Measurements from ENCODE around the gene ACTR6.
"Not testable (repeated sequence)": the region's sequence is repeated elsewhere in the genome, so short reads cannot be mapped to it uniquely, and the experiment has no call there.

ACTR6 gene

GRCh38 chr12:100185361-100185894 lies 15.2 kb upstream of the ACTR6 start:
- DNase-seq, result no peak

GRCh38 chr12:100186071-100186470 lies 14.5 kb upstream of the ACTR6 start:
- DNase-seq, result no peak

- no peak for DNase-seq
Measured at GRCh38 chr12:100187068-100187467, 13.5 kb upstream of the ACTR6 start.

GRCh38 chr12:100187857-100188519 lies 12.6 kb upstream of the ACTR6 start:
- DNase-seq, result no peak

GRCh38 chr12:100188888-100189635 lies 11.6 kb upstream of the ACTR6 start:
- not testable (repeated sequence) for DNase-seq

- no peak for DNase-seq
Measured at GRCh38 chr12:100189636-100190394, 10.8 kb upstream of the ACTR6 start.

- no peak for DNase-seq
Measured at GRCh38 chr12:100193085-100193484, 7.5 kb upstream of the ACTR6 start.

GRCh38 chr12:100197486-100197885 lies 3.1 kb upstream of the ACTR6 start:
- no peak for DNase-seq

- DNase-seq, result no peak
Measured at GRCh38 chr12:100199023-100199346, 1.6 kb upstream of the ACTR6 start.

GRCh38 chr12:100199347-100200149 lies 1.1 kb upstream of the ACTR6 start:
- DNase-seq, result peak; percentile 3 to 37

- no peak for DNase-seq
Measured at GRCh38 chr12:100201604-100202423, 1.2 kb downstream of the ACTR6 start.

- DNase-seq, result no peak
Measured at GRCh38 chr12:100207311-100207710, 6.7 kb downstream of the ACTR6 start.

GRCh38 chr12:100208834-100209233 lies 8.2 kb downstream of the ACTR6 start:
- DNase-seq, result no peak

GRCh38 chr12:100211698-100212097 lies 11.1 kb downstream of the ACTR6 start:
- DNase-seq, result no peak

GRCh38 chr12:100213016-100213891 lies 12.6 kb downstream of the ACTR6 start:
- DNase-seq, result no peak

GRCh38 chr12:100214518-100214917 lies 13.9 kb downstream of the ACTR6 start:
- DNase-seq, result no peak

GRCh38 chr12:100215209-100215608 lies 14.6 kb downstream of the ACTR6 start:
- no peak for DNase-seq

- no peak for DNase-seq
Measured at GRCh38 chr12:100216337-100216736, 15.7 kb downstream of the ACTR6 start.

GRCh38 chr12:100219328-100220109 lies 18.9 kb downstream of the ACTR6 start:
- DNase-seq, result no peak

GRCh38 chr12:100221523-100221922 lies 20.9 kb downstream of the ACTR6 start:
- no peak for DNase-seq

Measured in inflammatory macrophage (primary cell).